Activated CD8-positive, alpha-beta memory T cell treated with anti-CD3 and anti-CD28 coated beads, Interleukin-2, amount 50 U/mL, for 1 hour (primary cell): ENCODE measurements around the gene SPIRE2.
"Not testable (repeated sequence)": the region's sequence is repeated elsewhere in the genome, so short reads cannot be mapped to it uniquely, and the experiment has no call there.

Experiments
- DNase-seq: peaks from one replicate; pipeline ENCODE4 v3.0.0-alpha.2; 2020; ENCODE audit errors: extremely low read depth

Gene SPIRE2

DNA sequence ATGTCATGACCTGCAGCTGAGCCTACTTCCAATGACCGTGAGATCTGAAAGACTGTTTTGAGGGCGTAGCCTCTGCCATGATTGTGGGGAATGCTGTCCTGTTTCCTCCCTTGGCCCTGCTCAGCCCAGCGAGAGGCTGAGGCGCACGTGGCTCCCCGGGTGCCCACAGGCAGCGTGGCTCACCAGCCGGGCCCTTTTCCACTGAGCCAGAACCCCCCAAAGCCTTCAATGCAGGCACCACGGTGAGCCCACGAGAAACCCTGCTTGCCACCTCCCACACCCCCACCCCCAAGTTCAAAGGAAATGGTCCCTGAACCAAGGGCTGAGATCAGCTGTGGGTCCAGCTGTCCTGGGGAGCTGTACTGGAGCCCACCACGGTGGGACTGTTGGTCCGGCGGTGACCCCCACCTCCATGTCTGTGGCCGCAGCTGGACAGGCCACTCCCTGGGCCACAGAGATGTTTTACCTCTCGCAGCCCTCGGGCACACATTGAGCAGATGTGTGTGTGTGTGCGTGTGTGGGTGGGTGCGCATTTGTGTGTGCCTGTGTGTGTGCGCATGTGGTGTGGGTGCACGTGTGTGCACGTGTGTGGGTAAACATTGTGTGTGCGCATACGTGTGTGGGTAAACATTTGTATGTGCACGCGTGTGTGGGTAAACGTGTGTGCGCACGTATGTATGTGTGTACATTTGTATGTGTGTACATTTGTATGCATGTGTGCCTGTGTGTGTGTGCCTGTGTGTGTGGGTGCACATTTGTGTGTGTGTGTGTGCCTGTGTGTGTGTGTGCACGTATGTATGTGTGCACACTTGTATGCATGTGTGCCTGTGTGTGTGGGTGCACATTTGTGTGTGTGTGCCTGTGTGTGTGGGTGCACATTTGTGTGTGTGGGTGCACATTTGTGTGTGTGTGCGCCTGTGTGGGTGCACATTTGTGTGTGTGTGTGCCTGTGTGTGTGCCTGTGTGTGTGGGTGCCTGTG lies 85.4 kb downstream of the SPIRE2 start:
- no peak for DNase-seq

DNA sequence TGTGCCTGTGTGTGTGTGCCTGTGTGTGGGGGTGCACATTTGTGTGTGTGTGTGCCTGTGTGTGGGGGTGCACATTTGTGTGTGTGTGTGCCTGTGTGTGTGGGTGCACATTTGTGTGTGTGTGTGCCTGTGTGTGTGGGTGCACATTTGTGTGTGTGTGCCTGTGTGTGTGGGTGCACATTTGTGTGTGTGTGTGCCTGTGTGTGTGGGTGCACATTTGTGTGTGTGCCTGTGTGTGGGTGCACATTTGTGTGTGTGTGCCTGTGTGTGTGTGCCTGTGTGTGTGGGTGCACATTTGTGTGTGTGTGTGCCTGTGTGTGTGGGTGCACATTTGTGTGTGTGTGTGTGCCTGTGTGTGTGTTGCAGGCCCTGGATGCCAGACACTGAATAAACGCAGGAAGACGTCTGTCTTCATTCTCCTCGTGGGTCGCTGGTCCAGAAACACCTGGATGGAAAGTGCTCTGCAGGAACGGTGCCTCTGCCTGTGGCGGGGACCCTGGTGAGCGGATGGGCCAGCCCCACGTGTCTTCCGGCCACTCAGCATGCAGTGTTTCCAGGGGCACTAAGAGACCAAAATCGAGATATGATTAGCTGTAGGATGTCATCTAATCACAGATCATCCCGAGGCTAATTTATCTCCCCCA lies 86.5 kb downstream of the SPIRE2 start:
- not testable (repeated sequence) for DNase-seq

DNA sequence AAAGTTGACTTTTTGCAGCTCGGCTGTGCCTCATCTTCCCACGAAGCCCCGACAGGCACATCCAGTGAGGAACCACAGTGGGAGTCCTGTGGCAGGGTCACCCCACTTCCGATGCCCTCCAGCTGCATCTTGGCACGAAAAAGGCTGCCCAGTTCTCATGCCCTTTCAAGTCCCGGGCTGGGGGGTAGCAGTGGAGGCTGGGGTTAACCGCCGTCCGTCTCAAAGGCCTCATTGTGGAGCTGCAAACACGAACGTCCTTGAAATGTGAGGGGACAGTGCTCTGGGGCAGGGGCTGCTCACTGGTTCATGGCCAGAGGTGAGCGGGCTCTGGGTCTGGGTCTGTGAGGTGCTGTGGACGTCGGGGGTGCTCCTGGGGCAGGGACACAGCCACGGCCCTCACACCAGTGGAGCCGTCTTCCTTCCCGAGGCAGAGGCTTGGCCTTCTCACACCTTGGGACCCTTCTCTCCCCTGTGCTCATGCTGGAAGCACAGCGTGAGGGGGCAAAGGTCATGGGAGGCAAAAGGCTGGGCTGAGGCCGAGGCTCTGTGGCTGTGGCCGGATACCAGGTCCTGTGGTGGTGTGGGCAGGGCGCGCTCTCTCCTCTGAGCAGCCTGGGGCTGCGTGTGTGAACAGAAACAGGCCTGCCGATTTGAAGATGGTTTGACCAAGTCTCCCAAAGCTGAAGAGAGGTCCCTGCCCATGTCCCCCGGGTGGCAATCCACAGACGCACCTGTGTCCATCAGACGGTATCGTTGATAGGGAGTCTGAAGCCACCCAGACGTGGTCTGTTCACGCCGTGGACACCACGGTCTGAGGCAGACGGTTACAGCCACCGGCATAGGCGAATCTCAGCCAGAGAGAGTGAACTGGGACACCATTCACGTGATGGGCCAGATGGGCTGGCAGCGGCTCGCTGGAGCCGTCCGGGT lies 87.3 kb downstream of the SPIRE2 start:
- DNase-seq = no peak

DNA sequence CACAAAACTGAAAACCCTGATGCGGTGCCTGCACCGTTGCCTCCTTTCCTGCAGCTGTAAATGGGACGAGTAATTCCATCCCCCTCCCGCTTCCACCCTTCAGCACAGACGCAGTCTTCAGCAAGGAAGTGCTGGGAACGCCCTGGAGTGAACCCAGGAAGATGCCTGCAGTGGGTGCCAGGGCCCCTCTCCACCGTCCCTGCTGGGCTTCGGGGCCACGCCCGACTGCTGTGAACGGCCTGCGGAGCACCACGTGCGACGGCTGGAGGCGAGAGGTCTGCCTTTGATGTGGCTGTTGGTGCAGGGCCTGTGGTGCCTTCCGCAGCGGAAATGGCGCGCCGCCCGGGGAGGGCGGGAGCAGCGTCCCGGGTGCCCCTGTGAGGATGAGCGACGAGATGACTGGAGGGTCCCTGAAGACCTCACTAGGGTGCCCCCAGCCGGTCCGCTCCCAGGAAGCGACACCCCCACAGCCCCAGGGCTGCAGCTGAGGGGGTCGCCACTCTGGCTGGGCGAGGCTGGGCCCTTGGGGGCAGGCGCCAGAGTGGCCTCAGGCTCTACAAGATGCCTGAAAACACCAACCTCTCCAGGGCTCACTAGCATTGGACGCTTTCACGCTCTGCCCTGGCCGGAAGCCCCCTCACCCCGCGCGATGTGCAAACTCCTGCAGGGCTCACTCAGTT lies 89.6 kb downstream of the SPIRE2 start:
- peak; percentile 25 for DNase-seq

DNA sequence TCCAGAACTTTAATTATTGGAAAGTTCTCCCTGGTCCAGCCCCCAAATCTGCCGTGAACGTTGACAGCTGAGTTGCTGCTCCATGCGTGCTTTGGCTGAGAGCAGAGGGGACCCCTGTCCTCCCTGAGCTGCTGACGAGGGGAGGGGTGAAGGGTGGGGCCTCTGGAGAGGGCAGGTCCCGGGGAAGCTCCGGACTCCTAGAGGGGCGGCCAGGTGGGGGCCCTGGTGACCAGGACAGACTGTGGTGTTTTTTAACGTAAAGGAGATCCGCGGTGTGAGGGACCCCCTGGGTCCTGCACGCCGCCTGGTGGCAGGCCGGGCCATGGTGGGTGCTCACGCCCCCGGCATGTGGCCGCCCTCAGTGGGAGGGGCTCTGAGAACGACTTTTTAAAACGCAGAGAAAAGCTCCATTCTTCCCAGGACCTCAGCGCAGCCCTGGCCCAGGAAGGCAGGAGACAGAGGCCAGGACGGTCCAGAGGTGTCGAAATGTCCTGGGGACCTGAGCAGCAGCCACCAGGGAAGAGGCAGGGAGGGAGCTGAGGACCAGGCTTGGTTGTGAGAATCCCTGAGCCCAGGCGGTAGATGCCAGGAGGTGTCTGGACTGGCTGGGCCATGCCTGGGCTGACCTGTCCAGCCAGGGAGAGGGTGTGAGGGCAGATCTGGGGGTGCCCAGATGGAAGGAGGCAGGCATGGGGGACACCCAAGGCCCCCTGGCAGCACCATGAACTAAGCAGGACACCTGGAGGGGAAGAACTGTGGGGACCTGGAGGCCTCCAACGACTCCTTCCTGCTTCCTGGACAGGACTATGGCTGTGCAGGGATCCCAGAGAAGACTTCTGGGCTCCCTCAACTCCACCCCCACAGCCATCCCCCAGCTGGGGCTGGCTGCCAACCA lies 90.4 kb downstream of the SPIRE2 start, which contains the start of gene MC1R:
MC1R (plus strand) TSS at position 410 of the 895 bp plus-strand sequence; CDS start at position 807, 397 bp downstream.
- DNase-seq = no peak

DNA sequence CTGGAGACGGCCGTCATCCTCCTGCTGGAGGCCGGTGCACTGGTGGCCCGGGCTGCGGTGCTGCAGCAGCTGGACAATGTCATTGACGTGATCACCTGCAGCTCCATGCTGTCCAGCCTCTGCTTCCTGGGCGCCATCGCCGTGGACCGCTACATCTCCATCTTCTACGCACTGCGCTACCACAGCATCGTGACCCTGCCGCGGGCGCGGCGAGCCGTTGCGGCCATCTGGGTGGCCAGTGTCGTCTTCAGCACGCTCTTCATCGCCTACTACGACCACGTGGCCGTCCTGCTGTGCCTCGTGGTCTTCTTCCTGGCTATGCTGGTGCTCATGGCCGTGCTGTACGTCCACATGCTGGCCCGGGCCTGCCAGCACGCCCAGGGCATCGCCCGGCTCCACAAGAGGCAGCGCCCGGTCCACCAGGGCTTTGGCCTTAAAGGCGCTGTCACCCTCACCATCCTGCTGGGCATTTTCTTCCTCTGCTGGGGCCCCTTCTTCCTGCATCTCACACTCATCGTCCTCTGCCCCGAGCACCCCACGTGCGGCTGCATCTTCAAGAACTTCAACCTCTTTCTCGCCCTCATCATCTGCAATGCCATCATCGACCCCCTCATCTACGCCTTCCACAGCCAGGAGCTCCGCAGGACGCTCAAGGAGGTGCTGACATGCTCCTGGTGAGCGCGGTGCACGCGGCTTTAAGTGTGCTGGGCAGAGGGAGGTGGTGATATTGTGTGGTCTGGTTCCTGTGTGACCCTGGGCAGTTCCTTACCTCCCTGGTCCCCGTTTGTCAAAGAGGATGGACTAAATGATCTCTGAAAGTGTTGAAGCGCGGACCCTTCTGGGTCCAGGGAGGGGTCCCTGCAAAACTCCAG lies 91.5 kb downstream of the SPIRE2 start:
- no peak for DNase-seq

DNA sequence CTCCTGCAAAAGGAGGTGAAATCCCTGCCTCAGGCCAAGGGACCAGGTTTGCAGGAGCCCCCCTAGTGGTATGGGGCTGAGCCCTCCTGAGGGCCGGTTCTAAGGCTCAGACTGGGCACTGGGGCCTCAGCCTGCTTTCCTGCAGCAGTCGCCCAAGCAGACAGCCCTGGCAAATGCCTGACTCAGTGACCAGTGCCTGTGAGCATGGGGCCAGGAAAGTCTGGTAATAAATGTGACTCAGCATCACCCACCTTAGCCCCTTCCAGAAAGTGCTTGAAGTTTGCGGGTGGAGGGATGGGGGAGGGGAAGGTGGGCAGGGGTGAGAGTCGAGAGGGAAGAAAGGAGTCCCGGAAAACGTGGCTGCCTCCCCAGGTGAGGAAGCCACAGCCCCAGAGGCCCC lies 92.4 kb downstream of the SPIRE2 start:
- DNase-seq = no peak
